ENCODE results near the gene BTBD18. TPM values are rescaled to one million over a fixed set of nuclear protein-coding genes. Genes with fewer than 3 reads are reported as not detected.
A peak's percentile ranks its signal among the peaks of the same experiment; 100 is the strongest.

The BTBD18 gene
- total and polyA plus RNA-seq, 2 donors from 2014 or later = not detected

- Histone ChIP-seq H3K27ac (ENCODE audit: low read depth in 2 of 2, low read length in 2 of 2) (peak overlapping the region; percentile 52 to 80), H3K4me1 (ENCODE audit: control insufficient read depth in 2 of 3, insufficient read depth in 2 of 3, low read depth in 1 of 3, low read length in 3 of 3) (peaks cover 30 to 73% (median 66%) of the 10 kb centered on the region in 3 donors), H3K9me3 (ENCODE audit: control insufficient read depth in 2 of 3, insufficient read depth in 1 of 3, low read length in 3 of 3) (no peaks in the 10 kb centered on the region), H3K4me3 (ENCODE audit: low read length in 3 of 3) (peak overlapping the region in 2 of 3 donors; percentile 1 to 5), H3K9ac (ENCODE audit: low read length in 3 of 3) (peak overlapping the region in 1 of 3 donors; percentile 27), H3K27me3 (ENCODE audit: control insufficient read depth, insufficient read depth, low read length) (no peaks in the 10 kb centered on the region), H3K36me3 (ENCODE audit: control insufficient read depth in 2 of 3, insufficient read depth in 3 of 3, low read length in 3 of 3) (no peaks in the 10 kb centered on the region)
- FAIRE-seq = no peak
- no peak for TF ChIP-seq CTCF (IDR thresholded peaks at IDR 0.05; ENCODE audit: borderline replicate concordance, extremely low read depth, insufficient read depth)
- DNase-seq = peak in 1 of 5 donors; percentile 63
- intact Hi-C loops (cut with DNase I) = no loop called here
Measured at GRCh38 chr11:57776031-57776521, 24.5 kb upstream of the BTBD18 start.

- Histone ChIP-seq H3K27ac (ENCODE audit: low read depth in 2 of 2, low read length in 2 of 2) (peak overlapping the region; percentile 52 to 80), H3K36me3 (ENCODE audit: control insufficient read depth in 2 of 3, insufficient read depth in 3 of 3, low read length in 3 of 3) (no peaks in the 10 kb centered on the region), H3K4me1 (ENCODE audit: control insufficient read depth in 2 of 3, insufficient read depth in 2 of 3, low read depth in 1 of 3, low read length in 3 of 3) (peaks cover 30 to 72% (median 61%) of the 10 kb centered on the region in 3 donors), H3K27me3 (ENCODE audit: control insufficient read depth, insufficient read depth, low read length) (no peaks in the 10 kb centered on the region), H3K4me3 (ENCODE audit: low read length in 3 of 3) (peak overlapping the region in 2 of 3 donors; percentile 1 to 5), H3K9me3 (ENCODE audit: control insufficient read depth in 2 of 3, insufficient read depth in 1 of 3, low read length in 3 of 3) (no peaks in the 10 kb centered on the region), H3K9ac (ENCODE audit: low read length in 3 of 3) (no peak overlapping the region)
- intact Hi-C loops (cut with DNase I) = no loop called here
- TF ChIP-seq CTCF (IDR thresholded peaks at IDR 0.05; ENCODE audit: borderline replicate concordance, extremely low read depth, insufficient read depth) = no peak
- FAIRE-seq (no peak), DNase-seq (peak in 1 of 5 donors; percentile 54)
Measured at GRCh38 chr11:57775491-57775890, 23.9 kb upstream of the BTBD18 start.

GRCh38 chr11:57773026-57773598, 21.5 kb upstream of the BTBD18 start:
- TF ChIP-seq CTCF (IDR thresholded peaks at IDR 0.05; ENCODE audit: borderline replicate concordance, extremely low read depth, insufficient read depth) = no peak
- peaks cover 23 to 50% (median 40%) of the 10 kb centered on the region in 3 donors for H3K4me1 ChIP-seq (ENCODE audit: control insufficient read depth in 2 of 3, insufficient read depth in 2 of 3, low read depth in 1 of 3, low read length in 3 of 3)
- no peak for FAIRE-seq
- H3K27ac ChIP-seq (ENCODE audit: low read depth in 2 of 2, low read length in 2 of 2) = peak overlapping the region in 1 of 2 donors; percentile 10
- no peaks in the 10 kb centered on the region for H3K9me3 ChIP-seq (ENCODE audit: control insufficient read depth in 2 of 3, insufficient read depth in 1 of 3, low read length in 3 of 3)
- H3K27me3 ChIP-seq (ENCODE audit: control insufficient read depth, insufficient read depth, low read length) = no peaks in the 10 kb centered on the region
- intact Hi-C loops (cut with DNase I) = no loop called here
- no peak for DNase-seq
- H3K36me3 ChIP-seq (ENCODE audit: control insufficient read depth in 2 of 3, insufficient read depth in 3 of 3, low read length in 3 of 3) = no peaks in the 10 kb centered on the region
- H3K4me3 ChIP-seq (ENCODE audit: low read length in 3 of 3) = no peak overlapping the region
- H3K9ac ChIP-seq (ENCODE audit: low read length in 3 of 3) = no peak overlapping the region
